BLaER1 treated with 17β-estradiol and CSF1 and Interleukin-3, amounts not matched to agents 10 nM and 100 nM (cell line): ENCODE data around the gene BGN.

ENCODE experiments used
- H3K27ac ChIP-seq, 11 experiments: shearing (Covaris generic); formaldehyde crosslinking; 2 replicates each; pipeline ENCODE4 v1.8.1; 2022
- H3K27me3 ChIP-seq, 11 experiments: shearing (Covaris generic); formaldehyde crosslinking; 2 replicates each; pipeline ENCODE4 v1.8.1; 2022
- H3K36me3 ChIP-seq, 11 experiments: shearing (Covaris generic); formaldehyde crosslinking; 2 replicates each; pipeline ENCODE4 v1.8.1; 2022
- H3K4me1 ChIP-seq, 10 experiments: shearing (Covaris generic); formaldehyde crosslinking; 2 replicates each; pipeline ENCODE4 v1.8.1; 2022
- H3K4me2 ChIP-seq, 11 experiments: shearing (Covaris generic); formaldehyde crosslinking; 2 replicates each; pipeline ENCODE4 v1.8.1; 2022
- H3K4me3 ChIP-seq, 10 experiments: shearing (Covaris generic); formaldehyde crosslinking; 2 replicates each; pipeline ENCODE4 v1.8.1; 2022
- H3K9ac ChIP-seq, 11 experiments: shearing (Covaris generic); formaldehyde crosslinking; 2 replicates each; pipeline ENCODE4 v1.8.1; 2022
- H3K9me3 ChIP-seq, 11 experiments: shearing (Covaris generic); formaldehyde crosslinking; replicated peaks in 1 of 11; 2 replicates each; pipeline ENCODE4 v1.8.1; 2022
- H4K20me1 ChIP-seq, 11 experiments: shearing (Covaris generic); formaldehyde crosslinking; 2 replicates each; pipeline ENCODE4 v1.8.1; 2022
- Cebpa-rat ChIP-seq, 11 experiments: shearing (Covaris generic); IDR thresholded peaks; 2 replicates each; pipeline ENCODE4 v1.8.1; 2022

The BGN gene

GRCh38 chrX:153537526-153538295, 42.9 kb downstream of the BGN start:
- H3K4me2 ChIP-seq, result no peak overlapping the region
- H3K27ac ChIP-seq, result no peak overlapping the region
- no peaks in the 10 kb centered on the region for H3K9me3 ChIP-seq
- no peaks in the 10 kb centered on the region for H3K36me3 ChIP-seq
- no peaks in the 10 kb centered on the region for H3K4me1 ChIP-seq
- peaks cover 44 to 97% (median 88%) of the 10 kb centered on the region in 11 experiments for H3K27me3 ChIP-seq
- H3K9ac ChIP-seq, result no peak overlapping the region
- H3K4me3 ChIP-seq, result no peak overlapping the region
- H4K20me1 ChIP-seq, result peaks cover 0 to 88% (median 23%) of the 10 kb centered on the region in 11 experiments; a peak in 13 of 22 replicates
- TF ChIP-seq Cebpa-rat (IDR thresholded peaks at IDR 0.05), result no peak

GRCh38 chrX:153538424-153538823, 43.6 kb downstream of the BGN start:
- H3K27me3 ChIP-seq, result peaks cover 44 to 97% (median 88%) of the 10 kb centered on the region in 11 experiments
- no peak overlapping the region for H3K4me3 ChIP-seq
- peaks cover 0 to 86% (median 23%) of the 10 kb centered on the region in 11 experiments; a peak in 13 of 22 replicates for H4K20me1 ChIP-seq
- TF ChIP-seq Cebpa-rat (IDR thresholded peaks at IDR 0.05), result no peak
- no peaks in the 10 kb centered on the region for H3K4me1 ChIP-seq
- H3K9ac ChIP-seq, result no peak overlapping the region
- no peaks in the 10 kb centered on the region for H3K9me3 ChIP-seq
- no peak overlapping the region for H3K27ac ChIP-seq
- H3K4me2 ChIP-seq, result no peak overlapping the region
- H3K36me3 ChIP-seq, result no peaks in the 10 kb centered on the region

GRCh38 chrX:153539171-153539978, 44.6 kb downstream of the BGN start:
- Histone ChIP-seq H4K20me1 (peaks cover 0 to 79% (median 23%) of the 10 kb centered on the region in 11 experiments; a peak in 13 of 22 replicates), H3K27ac (no peak overlapping the region), H3K27me3 (peaks cover 35 to 95% (median 84%) of the 10 kb centered on the region in 11 experiments), H3K4me2 (no peak overlapping the region), H3K9ac (no peak overlapping the region), H3K9me3 (no peaks in the 10 kb centered on the region), H3K4me1 (no peaks in the 10 kb centered on the region), H3K4me3 (no peak overlapping the region), H3K36me3 (no peaks in the 10 kb centered on the region)
- no peak for TF ChIP-seq Cebpa-rat (IDR thresholded peaks at IDR 0.05)

- TF ChIP-seq Cebpa-rat (IDR thresholded peaks at IDR 0.05), result no peak
- no peak overlapping the region for H3K27ac ChIP-seq
- peaks cover 0 to 77% (median 23%) of the 10 kb centered on the region in 11 experiments; a peak in 13 of 22 replicates for H4K20me1 ChIP-seq
- H3K4me1 ChIP-seq, result no peaks in the 10 kb centered on the region
- H3K4me3 ChIP-seq, result no peak overlapping the region
- H3K9ac ChIP-seq, result no peak overlapping the region
- H3K36me3 ChIP-seq, result no peaks in the 10 kb centered on the region
- H3K4me2 ChIP-seq, result no peak overlapping the region
- H3K27me3 ChIP-seq, result peaks cover 29 to 95% (median 83%) of the 10 kb centered on the region in 11 experiments
- H3K9me3 ChIP-seq, result no peaks in the 10 kb centered on the region
Observed at GRCh38 chrX:153539979-153540358, 45.2 kb downstream of the BGN start.

- Histone ChIP-seq H3K9me3 (no peaks in the 10 kb centered on the region), H3K36me3 (no peaks in the 10 kb centered on the region), H3K4me2 (no peak overlapping the region), H3K9ac (no peak overlapping the region), H3K4me3 (no peak overlapping the region), H3K27me3 (peaks cover 22 to 92% (median 82%) of the 10 kb centered on the region in 11 experiments), H4K20me1 (peaks cover 0 to 67% (median 8%) of the 10 kb centered on the region in 11 experiments; a peak in 10 of 22 replicates), H3K4me1 (peaks cover 0 to 13% (median 0%) of the 10 kb centered on the region in 10 experiments; a peak in 2 of 20 replicates), H3K27ac (no peak overlapping the region)
- TF ChIP-seq Cebpa-rat (IDR thresholded peaks at IDR 0.05), result no peak
Observed at GRCh38 chrX:153544727-153545126, 49.9 kb downstream of the BGN start.

- Histone ChIP-seq H3K4me3 (no peak overlapping the region), H3K27ac (no peak overlapping the region), H3K4me1 (peaks cover 0 to 26% (median 9%) of the 10 kb centered on the region in 10 experiments; a peak in 11 of 20 replicates), H3K4me2 (no peak overlapping the region; a peak in 1 of 22 replicates), H3K9me3 (no peaks in the 10 kb centered on the region), H4K20me1 (peaks cover 0 to 55% (median 0%) of the 10 kb centered on the region in 11 experiments; a peak in 8 of 22 replicates), H3K27me3 (peaks cover 20 to 92% (median 77%) of the 10 kb centered on the region in 11 experiments), H3K9ac (no peak overlapping the region), H3K36me3 (no peaks in the 10 kb centered on the region)
- no peak for TF ChIP-seq Cebpa-rat (IDR thresholded peaks at IDR 0.05)
Observed at GRCh38 chrX:153546386-153546785, 51.6 kb downstream of the BGN start.

GRCh38 chrX:153547195-153547594, 52.4 kb downstream of the BGN start:
- peaks cover 0 to 54% (median 0%) of the 10 kb centered on the region in 11 experiments; a peak in 8 of 22 replicates for H4K20me1 ChIP-seq
- H3K9ac ChIP-seq, result no peak overlapping the region
- TF ChIP-seq Cebpa-rat (IDR thresholded peaks at IDR 0.05), result no peak
- H3K27me3 ChIP-seq, result peaks cover 26 to 95% (median 80%) of the 10 kb centered on the region in 11 experiments
- H3K4me2 ChIP-seq, result no peak overlapping the region; a peak in 1 of 22 replicates
- H3K36me3 ChIP-seq, result no peaks in the 10 kb centered on the region
- no peaks in the 10 kb centered on the region for H3K9me3 ChIP-seq
- H3K27ac ChIP-seq, result no peak overlapping the region
- peaks cover 0 to 33% (median 12%) of the 10 kb centered on the region in 10 experiments; a peak in 11 of 20 replicates for H3K4me1 ChIP-seq
- no peak overlapping the region for H3K4me3 ChIP-seq

- Histone ChIP-seq H3K27me3 (peaks cover 41 to 97% (median 89%) of the 10 kb centered on the region in 11 experiments), H3K4me1 (peaks cover 0 to 33% (median 13%) of the 10 kb centered on the region in 10 experiments; a peak in 13 of 20 replicates), H3K27ac (no peak overlapping the region), H3K9ac (no peak overlapping the region), H3K4me3 (no peak overlapping the region), H4K20me1 (peaks cover 0 to 65% (median 0%) of the 10 kb centered on the region in 11 experiments; a peak in 10 of 22 replicates), H3K9me3 (no peaks in the 10 kb centered on the region), H3K36me3 (no peaks in the 10 kb centered on the region), H3K4me2 (no peak overlapping the region)
- no peak for TF ChIP-seq Cebpa-rat (IDR thresholded peaks at IDR 0.05)
Observed at GRCh38 chrX:153549231-153549630, 54.5 kb downstream of the BGN start.

GRCh38 chrX:153549807-153550206, 55.0 kb downstream of the BGN start:
- TF ChIP-seq Cebpa-rat (IDR thresholded peaks at IDR 0.05), result no peak
- no peak overlapping the region for H3K4me3 ChIP-seq
- H3K4me2 ChIP-seq, result no peak overlapping the region
- H3K27me3 ChIP-seq, result peaks cover 43 to 97% (median 86%) of the 10 kb centered on the region in 11 experiments
- peaks cover 4 to 33% (median 13%) of the 10 kb centered on the region in 10 experiments for H3K4me1 ChIP-seq
- H3K9ac ChIP-seq, result no peak overlapping the region
- H4K20me1 ChIP-seq, result peaks cover 0 to 67% (median 0%) of the 10 kb centered on the region in 11 experiments; a peak in 10 of 22 replicates
- H3K27ac ChIP-seq, result no peak overlapping the region
- no peaks in the 10 kb centered on the region for H3K36me3 ChIP-seq
- H3K9me3 ChIP-seq, result no peaks in the 10 kb centered on the region
